H9 (cell line): Measurements from ENCODE around the gene DTYMK. TPM values are rescaled to one million over a fixed set of nuclear protein-coding genes. Genes with fewer than 3 reads are reported as not detected.

ENCODE experiments used
- DNase-seq: peaks from one replicate; pipeline ENCODE4 v3.0.0-alpha.2; 2017
- H2AFZ ChIP-seq: one replicate; pipeline ENCODE4 v1.6.1; 2013; ENCODE audit warnings: mild to moderate bottlenecking, low read length, control low read depth, moderate library complexity
- H2AK5ac ChIP-seq: 2 replicates; pipeline ENCODE4 v1.6.1; 2013; ENCODE audit warnings: low read length, control low read depth, mixed read lengths; ENCODE audit not compliant: insufficient read length
- H2BK120ac ChIP-seq: one replicate; pipeline ENCODE4 v1.6.1; 2013; ENCODE audit warnings: low read depth, mild to moderate bottlenecking, low read length, control low read depth, inconsistent platforms; ENCODE audit not compliant: poor library complexity, severe bottlenecking
- H2BK12ac ChIP-seq: 2 replicates; pipeline ENCODE4 v1.6.1; 2013; ENCODE audit warnings: low read length, control low read depth, mixed read lengths, low read depth; ENCODE audit not compliant: insufficient read length
- H2BK15ac ChIP-seq: 2 replicates; pipeline ENCODE4 v1.6.1; 2013; ENCODE audit warnings: low read depth, low read length, control low read depth
- H2BK20ac ChIP-seq: one replicate; pipeline ENCODE4 v1.6.1; 2013; ENCODE audit warnings: low read depth, mild to moderate bottlenecking, low read length, control low read depth, inconsistent platforms; ENCODE audit not compliant: poor library complexity, severe bottlenecking
- H2BK5ac ChIP-seq: 2 replicates; pipeline ENCODE4 v1.6.1; 2013; ENCODE audit warnings: low read length, control low read depth, mixed read lengths; ENCODE audit not compliant: insufficient read length
- H3K14ac ChIP-seq: 2 replicates; pipeline ENCODE4 v1.6.1; 2013; ENCODE audit warnings: low read length, control low read depth; ENCODE audit not compliant: insufficient read depth
- H3K18ac ChIP-seq: 2 replicates; pipeline ENCODE4 v1.6.1; 2013; ENCODE audit warnings: low read depth, mild to moderate bottlenecking, mixed read lengths, low read length, control low read depth; ENCODE audit not compliant: insufficient read length
- H3K23ac ChIP-seq: 2 replicates; pipeline ENCODE4 v1.6.1; 2013; ENCODE audit warnings: low read length, control low read depth, mixed read lengths, low read depth; ENCODE audit not compliant: insufficient read length
- H3K23me2 ChIP-seq: 2 replicates; pipeline ENCODE4 v1.6.1; 2013; ENCODE audit warnings: low read depth, mild to moderate bottlenecking, mixed read lengths, low read length, control low read depth; ENCODE audit not compliant: insufficient read length, poor library complexity, severe bottlenecking
- H3K27ac ChIP-seq: 2 replicates; pipeline ENCODE4 v1.5.1; 2013; ENCODE audit warnings: low read length, control low read depth, mixed read lengths, low read depth; ENCODE audit not compliant: insufficient read length
- H3K27me3 ChIP-seq: 2 replicates; pipeline ENCODE4 v1.6.1; 2013; ENCODE audit warnings: low read length, control low read depth, inconsistent platforms; ENCODE audit not compliant: insufficient read depth
- H3K4ac ChIP-seq: 2 replicates; pipeline ENCODE4 v1.6.1; 2013; ENCODE audit warnings: low read depth, mild to moderate bottlenecking, control low read depth, inconsistent platforms, low read length, moderate library complexity
- H3K4me1 ChIP-seq: 2 replicates; pipeline ENCODE4 v1.6.1; 2013; ENCODE audit warnings: low read length, control low read depth, inconsistent platforms; ENCODE audit not compliant: insufficient read depth
- H3K4me2 ChIP-seq: 2 replicates; pipeline ENCODE4 v1.6.1; 2013; ENCODE audit warnings: low read length, control low read depth, mixed read lengths; ENCODE audit not compliant: insufficient read length, insufficient read depth
- H3K56ac ChIP-seq: 2 replicates; pipeline ENCODE4 v1.6.1; 2013; ENCODE audit warnings: low read depth, mild to moderate bottlenecking, mixed read lengths, low read length, control low read depth; ENCODE audit not compliant: insufficient read length
- H3K79me1 ChIP-seq: 2 replicates; pipeline ENCODE4 v1.6.1; 2013; ENCODE audit warnings: low read depth, mild to moderate bottlenecking, moderate library complexity, low read length, control low read depth, inconsistent platforms; ENCODE audit not compliant: insufficient read depth, poor library complexity, severe bottlenecking
- H3K79me2 ChIP-seq: 2 replicates; pipeline ENCODE4 v1.6.1; 2013; ENCODE audit warnings: low read length, control low read depth, inconsistent platforms; ENCODE audit not compliant: insufficient read depth
- H3K9ac ChIP-seq: 2 replicates; pipeline ENCODE4 v1.6.1; 2013; ENCODE audit warnings: low read length, control low read depth, mixed read lengths; ENCODE audit not compliant: insufficient read length; ENCODE audit errors: extremely low read depth
- H3K9me3 ChIP-seq: one replicate; pipeline ENCODE4 v1.6.1; 2013; ENCODE audit warnings: low read depth, low read length, inconsistent platforms; ENCODE audit not compliant: control insufficient read depth
- H3T11ph ChIP-seq: one replicate; pipeline ENCODE4 v1.6.1; 2013; ENCODE audit warnings: mild to moderate bottlenecking, low read length, control low read depth, inconsistent platforms
- H4K20me1 ChIP-seq: one replicate; pipeline ENCODE4 v1.6.1; 2013; ENCODE audit not compliant: control insufficient read depth, insufficient read length, insufficient read depth
- H4K5ac ChIP-seq: 2 replicates; pipeline ENCODE4 v1.6.1; 2013; ENCODE audit warnings: low read depth, mild to moderate bottlenecking, mixed read lengths, low read length, control low read depth; ENCODE audit not compliant: insufficient read length
- H4K8ac ChIP-seq: replicated peaks from 2 replicates; pipeline ENCODE4 v1.6.1; 2013; ENCODE audit warnings: low read length, control low read depth, mixed read lengths, low read depth; ENCODE audit not compliant: insufficient read length
- H4K91ac ChIP-seq: 2 replicates; pipeline ENCODE4 v1.6.1; 2013; ENCODE audit warnings: low read depth, mild to moderate bottlenecking, moderate library complexity, mixed read lengths, low read length, control low read depth; ENCODE audit not compliant: insufficient read length
- H3K27ac Mint-ChIP-seq, 3 experiments: 2 replicates in 2 of 3; 3 replicates in 1 of 3; pipeline ENCODE4 v1.8.0; 2020 to 2021; ENCODE audit warnings: mixed read lengths in 3 of 3, mild to moderate bottlenecking in 1 of 3, moderate library complexity in 1 of 3
- H3K27me3 Mint-ChIP-seq: 2 replicates; pipeline ENCODE4 v1.8.0; 2021; ENCODE audit warnings: low read depth, mild to moderate bottlenecking, moderate library complexity, mixed read lengths
- H3K36me3 Mint-ChIP-seq, 3 experiments: 2 replicates in 2 of 3; 3 replicates in 1 of 3; pipeline ENCODE4 v1.8.0; 2020 to 2021; ENCODE audit warnings: low read depth in 3 of 3, mixed read lengths in 3 of 3; ENCODE audit not compliant: insufficient read depth in 1 of 3
- H3K4me1 Mint-ChIP-seq, 2 experiments: 2 replicates each; pipeline ENCODE4 v1.8.0; 2020; ENCODE audit warnings: mixed read lengths in 2 of 2
- H3K4me3 Mint-ChIP-seq, 2 experiments: 2 replicates in 1 of 2; 3 replicates in 1 of 2; pipeline ENCODE4 v1.8.0; 2020 to 2021; ENCODE audit warnings: mild to moderate bottlenecking in 2 of 2, mixed read lengths in 2 of 2, moderate library complexity in 1 of 2
- H3K9me3 Mint-ChIP-seq, 2 experiments: 2 replicates in 1 of 2; 3 replicates in 1 of 2; pipeline ENCODE4 v1.8.0; 2020; ENCODE audit warnings: mild to moderate bottlenecking in 2 of 2, mixed read lengths in 2 of 2, moderate library complexity in 1 of 2
- CTCF ChIP-seq: fragments of 200-600 bp; sonication (generic); conservative IDR thresholded peaks from 3 replicates; pipeline ENCODE4 v1.8.0; 2021; ENCODE audit warnings: antibody characterized with exemption, mild to moderate bottlenecking
- WGBS: extraction: QIAGEN DNeasy Blood & Tissue Kit; methylation state at CpG from one replicate; pipeline ENCODE4 v1.1.7; 2013; ENCODE audit warnings: missing lambda C conversion rate, low lambda C conversion rate, mixed read lengths; ENCODE audit not compliant: insufficient read length; ENCODE audit errors: extremely low coverage; 5-methylcytosine and 5-hydroxymethylcytosine counted together
- total RNA-seq: library from RNA; stranded (reverse); gene quantifications from 2 replicates; pipeline ENCODE4 v1.2.1, GENCODE V29; 2021

DTYMK gene
- total RNA-seq, 1 experiment from 2014 or later, result 76.0 TPM

- Mint-ChIP-seq H3K4me3 (no peak overlapping the region), H3K27me3 (no peaks in the 10 kb centered on the region), H3K9me3 (no peaks in the 10 kb centered on the region), H3K27ac (no peak overlapping the region), H3K36me3 (peaks cover 10 to 62% (median 59%) of the 10 kb centered on the region in 3 experiments; a peak in 6 of 7 replicates), H3K4me1 (peaks cover 2 to 5% of the 10 kb centered on the region in 2 experiments; a peak in 3 of 4 replicates)
- Histone ChIP-seq H2BK20ac (no peak overlapping the region), H3K4me1 (no peaks in the 10 kb centered on the region), H2AFZ (no peak overlapping the region), H2BK120ac (no peak overlapping the region), H4K91ac (no peak overlapping the region), H3K27ac (no peak overlapping the region), H4K8ac (no peak overlapping the region), H2BK12ac (no peak overlapping the region), H3K23me2 (no peaks in the 10 kb centered on the region), H2AK5ac (no peak overlapping the region), H3K4me2 (no peak overlapping the region), H4K20me1 (no peaks in the 10 kb centered on the region), H3K14ac (no peak overlapping the region), H2BK5ac (no peak overlapping the region), H3K23ac (no peak overlapping the region), H2BK15ac (no peak overlapping the region), H3K4ac (no peak overlapping the region), H3K79me1 (no peaks in the 10 kb centered on the region), H3K18ac (no peak overlapping the region), H3K9me3 (no peaks in the 10 kb centered on the region), H3K56ac (no peak overlapping the region), H3K27me3 (no peaks in the 10 kb centered on the region; the same call in 1 of the 2 replicates), H4K5ac (no peak overlapping the region), H3T11ph (no peak overlapping the region), H3K9ac (no peak overlapping the region), H3K79me2 (no peaks in the 10 kb centered on the region)
- DNase-seq, result no peak
- TF ChIP-seq CTCF, result no peak
- no CpG with 5 or more reads among the region's 42 CpGs for WGBS
Measured at GRCh38 chr2:241666627-241667400, 19.8 kb downstream of the DTYMK start.
